ENCODE measurements around the gene MYLK4.

GRCh38 chr6:2688401-2689064, 62.2 kb downstream of the MYLK4 start:
- TF ChIP-seq CTCF (IDR thresholded peaks at IDR 0.05; ENCODE audit: low read depth, low read length, poor library complexity, severe bottlenecking) (no peak), EZH2phosphoT487 (IDR thresholded peaks at IDR 0.05; ENCODE audit: borderline replicate concordance, low read length) (no peak)
